Stimulated activated CD4-positive, alpha-beta T cell treated with anti-CD3 and anti-CD28 coated beads, Interleukin-1b, Interleukin-23, amount 100 ng/mL, for 24 hours (primary cell): ENCODE data around the gene EPHA8.

ENCODE experiments used
- DNase-seq, 4 experiments: peaks; one replicate each; pipeline ENCODE4 v3.0.0-alpha.2; 2020; ENCODE audit warnings: low read depth in 4 of 4, low spot score in 1 of 4

EPHA8 gene

GRCh38 chr1:22613572-22613918, 50.3 kb downstream of the EPHA8 start:
- no peak for DNase-seq

- DNase-seq: no peak
Measured at GRCh38 chr1:22613951-22614350, 50.7 kb downstream of the EPHA8 start.

- no peak for DNase-seq
Measured at GRCh38 chr1:22615886-22616285, 52.6 kb downstream of the EPHA8 start.

GRCh38 chr1:22616571-22616970, 53.3 kb downstream of the EPHA8 start:
- DNase-seq: no peak

GRCh38 chr1:22618056-22618455, 54.8 kb downstream of the EPHA8 start:
- DNase-seq: no peak

- no peak for DNase-seq
Measured at GRCh38 chr1:22619252-22619651, 56.0 kb downstream of the EPHA8 start.

GRCh38 chr1:22619798-22620197, 56.5 kb downstream of the EPHA8 start:
- no peak for DNase-seq

GRCh38 chr1:22621761-22622160, 58.5 kb downstream of the EPHA8 start:
- DNase-seq: no peak

- no peak for DNase-seq
Measured at GRCh38 chr1:22625262-22625925, 62.1 kb downstream of the EPHA8 start.

- DNase-seq: no peak
Measured at GRCh38 chr1:22626237-22627157, 63.2 kb downstream of the EPHA8 start.

GRCh38 chr1:22627331-22627730, 64.0 kb downstream of the EPHA8 start:
- DNase-seq: no peak

GRCh38 chr1:22628698-22629444, 65.6 kb downstream of the EPHA8 start:
- DNase-seq: no peak

- no peak for DNase-seq
Measured at GRCh38 chr1:22629886-22630285, 66.6 kb downstream of the EPHA8 start.

GRCh38 chr1:22633697-22634463, 70.6 kb downstream of the EPHA8 start:
- DNase-seq: no peak

GRCh38 chr1:22635436-22635835, 72.1 kb downstream of the EPHA8 start:
- DNase-seq: no peak

GRCh38 chr1:22636353-22636752, 73.1 kb downstream of the EPHA8 start, which contains the start of gene C1QA:
Gene C1QA (plus strand): TSS chr1:22636628. CDS start chr1:22637617, 989 bp downstream.
- no peak for DNase-seq

GRCh38 chr1:22636927-22637326, 73.6 kb downstream of the EPHA8 start:
- no peak for DNase-seq

GRCh38 chr1:22637907-22638445, 74.7 kb downstream of the EPHA8 start:
- DNase-seq: no peak

- DNase-seq: no peak
Measured at GRCh38 chr1:22638476-22639234, 75.4 kb downstream of the EPHA8 start.

GRCh38 chr1:22639286-22639685, 76.0 kb downstream of the EPHA8 start:
- DNase-seq: no peak
